HG02571 (cell line): ENCODE measurements around the gene SIRT7.

Source experiments
- ATAC-seq: cut with Tn5 transposase; IDR thresholded peaks from one replicate; pipeline ENCODE4 v1.9.1; 2021; ENCODE audit warnings: mild to moderate bottlenecking, moderate library complexity; ENCODE audit not compliant: unreplicated experiment

SIRT7 gene

GRCh38 chr17:81867170-81867990, 50.6 kb downstream of the SIRT7 start:
- ATAC-seq, result no peak

- ATAC-seq, result no peak
These were observed 51.4 kb downstream of the SIRT7 start for GRCh38 chr17:81866440-81867169.

DNA sequence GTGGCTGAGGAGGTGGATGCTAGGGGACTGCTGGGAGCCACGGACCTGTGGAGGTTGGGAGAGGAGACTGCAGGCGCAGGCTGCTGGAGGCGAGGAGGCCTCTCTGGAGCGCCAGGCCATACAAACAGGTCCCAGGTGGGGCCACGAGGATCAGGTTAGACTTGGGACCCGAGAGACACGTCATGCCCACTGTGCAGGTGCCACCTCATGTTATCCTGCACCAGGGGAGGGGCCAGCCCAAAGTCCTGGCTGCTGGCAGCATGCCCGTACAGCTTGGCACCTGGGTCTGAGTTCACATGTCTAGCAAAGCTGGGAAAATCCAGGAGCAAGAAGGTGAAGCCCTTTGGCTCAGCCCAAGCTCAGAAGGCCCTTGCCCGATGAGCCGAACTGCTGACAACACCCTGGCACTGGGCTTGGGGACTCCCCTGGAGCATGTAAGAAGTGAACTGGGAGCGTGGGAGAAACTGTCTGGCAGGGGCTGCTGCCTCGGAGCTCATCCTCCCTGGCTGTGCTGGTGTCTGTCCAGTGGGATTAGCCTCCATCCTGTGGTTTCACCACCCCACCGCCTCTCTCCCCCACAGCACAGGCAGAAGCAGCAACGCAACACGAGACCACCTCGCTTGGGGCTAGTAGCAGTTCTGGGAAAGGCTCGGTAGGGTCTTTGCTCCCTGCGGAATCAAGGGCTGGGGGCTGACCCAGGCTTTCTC, 52.1 kb downstream of the SIRT7 start:
- ATAC-seq, result no peak

DNA sequence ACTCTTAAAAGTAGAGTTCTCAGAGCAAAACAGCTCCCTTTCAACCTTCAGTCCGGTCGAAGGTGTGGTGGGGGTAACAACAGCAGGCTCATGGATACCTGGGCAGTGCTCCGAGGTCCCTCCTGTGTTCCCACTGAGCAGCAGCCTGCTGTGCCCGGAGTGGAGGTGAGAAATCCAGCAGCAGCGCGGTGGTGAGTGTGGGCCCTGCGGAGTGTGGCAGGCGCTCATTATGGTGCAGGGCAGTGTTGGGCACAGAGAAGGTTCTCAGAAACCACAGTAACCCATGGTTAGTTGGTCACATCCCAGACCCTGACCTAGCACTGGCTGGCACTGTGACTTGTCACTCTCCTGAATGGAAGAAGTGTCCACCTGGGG, 52.6 kb downstream of the SIRT7 start:
- no peak for ATAC-seq

DNA sequence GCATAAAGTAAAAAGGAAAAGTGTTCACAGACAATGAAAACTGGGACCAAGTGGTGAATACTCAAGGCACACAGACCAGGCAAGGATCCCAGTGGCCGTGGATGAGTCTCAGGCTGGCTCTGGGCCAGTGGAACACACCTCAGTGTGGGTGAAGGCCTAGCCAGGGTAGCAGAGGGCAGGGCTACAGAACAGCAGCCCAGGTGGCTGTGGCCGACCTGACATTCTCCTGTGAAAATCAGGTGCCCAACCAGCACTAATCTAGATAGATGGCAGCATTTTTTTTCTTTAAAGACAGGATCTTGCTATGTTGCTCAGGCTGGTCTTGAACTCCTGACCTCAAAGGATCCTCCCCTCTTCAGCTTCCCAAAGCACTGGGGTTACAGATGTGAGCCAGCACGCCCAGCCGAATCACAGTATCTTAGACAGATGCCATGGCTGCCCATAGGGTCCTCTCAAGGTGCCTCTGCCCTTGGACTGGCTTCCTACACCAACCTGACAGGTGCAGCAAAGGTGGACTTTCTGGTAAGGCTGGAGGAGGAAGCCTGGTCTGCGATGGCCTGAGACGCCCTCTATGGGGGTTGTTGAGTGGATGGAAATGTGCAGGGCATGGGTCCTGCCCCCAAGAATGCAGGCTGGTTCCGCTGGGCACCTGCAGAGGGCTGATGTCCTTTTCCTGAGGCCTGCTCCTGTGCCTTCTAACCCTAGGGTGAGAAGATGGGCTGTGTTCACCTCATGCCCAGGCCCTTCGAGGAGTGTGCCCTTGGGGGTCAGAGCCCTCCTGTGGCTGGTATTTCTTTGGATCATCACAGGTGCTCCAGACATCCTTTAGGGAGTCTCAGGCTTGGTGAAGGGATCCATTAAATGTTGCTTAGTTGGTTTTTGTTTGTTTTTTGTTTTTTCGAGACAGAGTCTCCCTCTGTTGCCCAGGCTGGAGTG, 53.9 kb downstream of the SIRT7 start:
- no peak for ATAC-seq

DNA sequence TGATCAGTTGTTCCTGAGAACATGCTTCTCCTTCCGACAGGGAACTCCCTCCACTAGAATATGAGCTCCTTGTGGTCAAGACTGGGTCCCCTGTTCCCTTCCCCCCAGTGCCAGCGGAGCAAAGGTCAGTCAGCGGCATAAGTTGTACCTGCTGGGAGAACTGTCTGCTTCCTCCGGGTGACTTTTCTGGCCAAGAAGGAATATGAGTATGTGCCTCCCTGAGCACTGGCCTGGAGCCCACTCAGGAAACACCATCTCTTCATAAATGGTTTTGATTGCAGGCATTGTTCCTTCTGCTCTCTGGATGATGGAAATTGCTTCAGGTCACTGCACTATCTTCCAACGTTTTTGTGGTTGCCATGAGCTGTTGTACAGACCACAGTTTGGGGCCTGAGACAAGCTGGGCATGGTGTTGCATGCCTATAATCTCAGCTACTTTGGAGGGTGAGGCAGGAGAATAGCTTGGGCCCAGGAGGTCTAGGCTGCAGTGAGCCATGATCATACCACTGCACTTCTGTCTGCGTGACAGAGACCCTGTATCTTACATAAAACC, 54.8 kb downstream of the SIRT7 start:
- no peak for ATAC-seq
